ENCODE data around the gene ZNF777.

ZNF777 gene

DNA sequence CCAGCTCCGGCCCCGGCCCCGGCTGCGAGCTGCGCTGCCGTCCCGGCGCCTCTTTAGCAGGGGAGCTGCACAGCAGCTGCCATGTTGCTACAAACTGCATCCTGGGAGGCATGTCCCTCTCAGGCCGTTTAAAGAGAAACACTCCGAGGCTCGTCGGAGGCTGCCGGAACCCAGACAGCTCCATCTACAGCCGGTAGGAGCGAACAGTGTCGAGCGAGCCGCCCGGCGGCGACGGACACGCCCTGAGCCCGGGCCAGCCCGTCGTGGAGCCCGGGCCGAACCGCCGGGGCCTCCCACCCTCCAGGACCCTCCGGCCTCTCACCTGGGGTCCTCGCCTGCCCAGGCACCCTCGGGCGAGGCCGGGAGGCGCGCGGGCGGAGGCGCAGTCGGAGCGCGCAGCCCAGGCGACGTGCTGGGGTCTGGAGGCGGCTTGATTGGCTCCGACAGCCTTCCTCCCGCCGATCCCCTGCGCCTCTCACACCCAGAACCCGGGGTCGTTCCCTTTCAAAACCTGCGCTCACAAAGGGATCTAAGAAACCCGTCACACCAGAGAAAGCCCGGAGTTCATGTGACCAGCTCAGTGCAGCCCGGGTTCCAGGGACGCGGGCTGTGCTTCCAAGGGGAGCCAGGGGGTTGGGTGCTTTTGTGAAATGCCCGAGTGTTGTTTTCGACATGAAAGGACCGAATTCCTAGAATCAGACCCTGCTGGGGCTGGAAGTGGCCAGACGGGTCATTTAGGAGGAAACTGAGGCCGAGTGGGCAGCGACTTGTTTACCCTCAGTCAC lies at the start of gene ZNF777:
Gene ZNF777, minus strand, starts transcription at position 570 of the 785 bp plus-strand sequence. CDS start 5,040 bp downstream, outside the sequence.
- peak within 1 kb of the TSS; percentile 70 for H3K4me3 ChIP-seq (ENCODE audit: low read depth, low read length)
- in situ Hi-C loops (cut with HindIII; ENCODE audit: low pct_ligation_motif_present, low sequenced_read_pairs) = no loop called here
- H3K27me3 ChIP-seq (replicated peaks) = no peaks in the 10 kb centered on the region
- TF ChIP-seq, protein P1, sequence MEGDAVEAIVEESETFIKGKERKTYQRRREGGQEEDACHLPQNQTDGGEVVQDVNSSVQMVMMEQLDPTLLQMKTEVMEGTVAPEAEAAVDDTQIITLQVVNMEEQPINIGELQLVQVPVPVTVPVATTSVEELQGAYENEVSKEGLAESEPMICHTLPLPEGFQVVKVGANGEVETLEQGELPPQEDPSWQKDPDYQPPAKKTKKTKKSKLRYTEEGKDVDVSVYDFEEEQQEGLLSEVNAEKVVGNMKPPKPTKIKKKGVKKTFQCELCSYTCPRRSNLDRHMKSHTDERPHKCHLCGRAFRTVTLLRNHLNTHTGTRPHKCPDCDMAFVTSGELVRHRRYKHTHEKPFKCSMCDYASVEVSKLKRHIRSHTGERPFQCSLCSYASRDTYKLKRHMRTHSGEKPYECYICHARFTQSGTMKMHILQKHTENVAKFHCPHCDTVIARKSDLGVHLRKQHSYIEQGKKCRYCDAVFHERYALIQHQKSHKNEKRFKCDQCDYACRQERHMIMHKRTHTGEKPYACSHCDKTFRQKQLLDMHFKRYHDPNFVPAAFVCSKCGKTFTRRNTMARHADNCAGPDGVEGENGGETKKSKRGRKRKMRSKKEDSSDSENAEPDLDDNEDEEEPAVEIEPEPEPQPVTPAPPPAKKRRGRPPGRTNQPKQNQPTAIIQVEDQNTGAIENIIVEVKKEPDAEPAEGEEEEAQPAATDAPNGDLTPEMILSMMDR (IDR thresholded peaks at IDR 0.05; ENCODE audit: low read depth, low read length, missing control alignments) = peak; percentile 63
- peak; percentile 86 for DNase-seq
- peak within 1 kb of the TSS; percentile 74 for H3K27ac ChIP-seq
- peaks cover 6% of the 10 kb centered on the region for H3K36me3 ChIP-seq (replicated peaks)

DNA sequence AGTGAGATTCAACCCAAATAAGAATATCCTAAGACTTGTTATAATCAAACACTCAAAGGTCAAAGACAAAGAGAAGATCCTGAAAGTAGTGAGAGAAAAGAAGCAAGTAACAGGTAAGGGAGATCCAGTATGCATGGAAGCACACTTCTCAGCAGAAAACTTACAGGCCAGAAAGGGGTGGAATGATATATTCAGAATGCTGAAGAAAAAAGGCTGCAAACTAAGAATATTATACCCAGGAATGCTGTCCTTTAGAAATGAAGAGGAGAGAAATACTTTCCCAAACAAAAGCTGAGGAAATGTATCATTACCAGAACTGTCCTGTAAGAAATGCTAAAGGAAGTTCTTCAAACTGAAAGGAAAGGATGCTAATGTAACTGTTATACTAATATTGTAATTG lies 49.4 kb upstream of the ZNF777 start:
- H3K36me3 ChIP-seq (replicated peaks) = no peaks in the 10 kb centered on the region
- in situ Hi-C loops (cut with HindIII; ENCODE audit: low pct_ligation_motif_present, low sequenced_read_pairs) = no loop called here

DNA sequence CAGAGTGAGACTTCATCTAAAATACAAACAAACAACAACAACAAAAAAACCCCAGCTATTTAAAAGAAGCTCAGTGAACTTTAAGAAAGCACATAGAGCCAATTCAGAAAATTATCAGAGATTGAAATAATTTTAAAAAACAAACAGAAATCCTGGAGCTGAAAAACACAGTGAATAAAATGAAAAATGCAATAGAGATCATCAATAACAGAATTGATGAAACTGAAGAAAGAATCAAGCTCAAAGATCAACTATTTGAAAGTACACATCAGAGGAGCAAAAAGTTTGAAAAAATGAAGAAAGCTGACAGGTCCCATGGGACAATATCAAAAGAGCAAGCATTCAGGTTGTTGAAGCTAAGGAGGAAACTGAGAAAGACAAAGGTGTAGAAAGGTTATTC lies 48.9 kb upstream of the ZNF777 start:
- Histone ChIP-seq H3K4me3 (ENCODE audit: low read depth, low read length) (no peak overlapping the region), H3K36me3 (replicated peaks) (no peaks in the 10 kb centered on the region), H3K27me3 (replicated peaks) (no peaks in the 10 kb centered on the region), H3K27ac (no peak overlapping the region)
- DNase-seq = no peak
- in situ Hi-C loops (cut with HindIII; ENCODE audit: low pct_ligation_motif_present, low sequenced_read_pairs) = no loop called here
- TF ChIP-seq, protein P1 (IDR thresholded peaks at IDR 0.05; ENCODE audit: low read depth, low read length, missing control alignments) = no peak

More for the DNA sequence above, 49.4 kb upstream of the ZNF777 start:
- Histone ChIP-seq H3K27ac (no peak overlapping the region), H3K4me3 (ENCODE audit: low read depth, low read length) (no peak overlapping the region), H3K27me3 (replicated peaks) (no peaks in the 10 kb centered on the region)
- no peak for DNase-seq
- TF ChIP-seq, protein P1 (IDR thresholded peaks at IDR 0.05; ENCODE audit: low read depth, low read length, missing control alignments) = no peak

DNA sequence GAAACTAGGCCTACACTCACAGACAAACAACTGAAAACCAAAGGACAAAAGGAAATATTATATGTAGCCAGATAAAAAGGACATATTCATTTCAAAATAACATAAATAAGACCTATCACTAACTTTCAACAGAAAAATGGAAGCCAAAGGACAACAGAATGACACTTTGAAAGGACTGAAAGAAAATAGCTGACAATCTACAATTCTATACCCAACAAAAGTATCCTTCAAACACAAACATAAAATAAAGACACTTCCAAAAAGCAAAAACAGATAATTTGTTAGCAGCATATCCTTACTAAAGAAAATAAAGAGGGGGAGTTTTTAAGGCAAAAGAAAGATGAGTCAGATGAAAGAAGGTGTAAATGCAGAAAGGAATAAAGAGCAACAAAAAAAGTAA lies 44.7 kb upstream of the ZNF777 start:
- no peaks in the 10 kb centered on the region for H3K27me3 ChIP-seq (replicated peaks)
- no peak overlapping the region for H3K4me3 ChIP-seq (ENCODE audit: low read depth, low read length)
- TF ChIP-seq, protein P1 (IDR thresholded peaks at IDR 0.05; ENCODE audit: low read depth, low read length, missing control alignments) = no peak
- in situ Hi-C loops (cut with HindIII; ENCODE audit: low pct_ligation_motif_present, low sequenced_read_pairs) = no loop called here
- no peak for DNase-seq
- H3K36me3 ChIP-seq (replicated peaks) = no peaks in the 10 kb centered on the region
- no peak overlapping the region for H3K27ac ChIP-seq

DNA sequence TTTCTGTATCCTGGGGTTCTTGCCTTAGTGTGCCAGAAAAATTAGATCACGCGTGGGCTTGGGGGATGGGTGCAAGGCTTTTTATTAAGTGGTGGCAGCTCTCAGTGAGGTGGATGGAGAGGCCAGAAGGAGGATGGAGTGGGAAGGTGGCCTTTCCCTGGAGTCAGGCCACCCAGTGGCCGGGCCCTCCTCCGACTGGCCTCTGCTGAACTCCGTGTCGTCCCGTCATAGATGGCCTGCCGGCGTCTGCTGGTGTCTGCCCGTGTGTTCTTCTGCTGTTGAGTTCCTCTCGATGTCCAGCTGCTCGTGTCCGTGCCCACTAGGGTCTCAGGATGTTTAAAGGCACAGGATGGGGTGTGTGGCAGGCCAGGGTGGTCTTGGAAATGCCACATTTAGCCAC lies 40.8 kb upstream of the ZNF777 start:
- Histone ChIP-seq H3K27ac (no peak overlapping the region), H3K4me3 (ENCODE audit: low read depth, low read length) (no peak overlapping the region), H3K27me3 (replicated peaks) (no peaks in the 10 kb centered on the region), H3K36me3 (replicated peaks) (peaks cover 3% of the 10 kb centered on the region)
- in situ Hi-C loops (cut with HindIII; ENCODE audit: low pct_ligation_motif_present, low sequenced_read_pairs) = no loop called here
- no peak for DNase-seq
- TF ChIP-seq, protein P1 (IDR thresholded peaks at IDR 0.05; ENCODE audit: low read depth, low read length, missing control alignments) = no peak

All from brain microvascular endothelial cell (primary cell).